ENCODE data around the gene FKBP5.

- no peak for TF ChIP-seq CTCF (IDR thresholded peaks at IDR 0.05)
- TF ChIP-seq EZH2 (IDR thresholded peaks at IDR 0.05; ENCODE audit: borderline replicate concordance, insufficient read depth, low read depth, low read length, poor library complexity, severe bottlenecking) = no peak
These were observed 42.7 kb upstream of the FKBP5 start for GRCh38 chr6:35731414-35731735.

Data from B cell (primary cell).